Fibroblast of villous mesenchyme (primary cell): Measurements from ENCODE around the gene FFAR4. TPM values are rescaled to one million over a fixed set of nuclear protein-coding genes. Genes with fewer than 3 reads are reported as not detected.

Experiments
- DNase-seq: peaks from one replicate; pipeline ENCODE4 v3.0.0-alpha.2; 2010; ENCODE audit warnings: low read depth
- H3K4me3 ChIP-seq: 2 replicates; pipeline ENCODE4 v1.5.1; 2011; ENCODE audit warnings: low read depth, mild to moderate bottlenecking, low read length
- total RNA-seq: library from RNA; depleted of rRNA; stranded (reverse); fragments of >200 nt; gene quantifications from 2 replicates; pipeline ENCODE4 v1.2.3, GENCODE V29; 2012
- TF ChIP-seq, protein P1 (sequence below): IDR thresholded peaks from 2 replicates; pipeline ENCODE4 v1.5.1; 2012; ENCODE audit warnings: low read depth, mild to moderate bottlenecking, low read length; ENCODE audit not compliant: insufficient read depth

FFAR4 gene
- total RNA-seq, 1 donor, result not detected

- no peak overlapping the region for H3K4me3 ChIP-seq
- DNase-seq, result peak; percentile 64
- TF ChIP-seq, protein P1, sequence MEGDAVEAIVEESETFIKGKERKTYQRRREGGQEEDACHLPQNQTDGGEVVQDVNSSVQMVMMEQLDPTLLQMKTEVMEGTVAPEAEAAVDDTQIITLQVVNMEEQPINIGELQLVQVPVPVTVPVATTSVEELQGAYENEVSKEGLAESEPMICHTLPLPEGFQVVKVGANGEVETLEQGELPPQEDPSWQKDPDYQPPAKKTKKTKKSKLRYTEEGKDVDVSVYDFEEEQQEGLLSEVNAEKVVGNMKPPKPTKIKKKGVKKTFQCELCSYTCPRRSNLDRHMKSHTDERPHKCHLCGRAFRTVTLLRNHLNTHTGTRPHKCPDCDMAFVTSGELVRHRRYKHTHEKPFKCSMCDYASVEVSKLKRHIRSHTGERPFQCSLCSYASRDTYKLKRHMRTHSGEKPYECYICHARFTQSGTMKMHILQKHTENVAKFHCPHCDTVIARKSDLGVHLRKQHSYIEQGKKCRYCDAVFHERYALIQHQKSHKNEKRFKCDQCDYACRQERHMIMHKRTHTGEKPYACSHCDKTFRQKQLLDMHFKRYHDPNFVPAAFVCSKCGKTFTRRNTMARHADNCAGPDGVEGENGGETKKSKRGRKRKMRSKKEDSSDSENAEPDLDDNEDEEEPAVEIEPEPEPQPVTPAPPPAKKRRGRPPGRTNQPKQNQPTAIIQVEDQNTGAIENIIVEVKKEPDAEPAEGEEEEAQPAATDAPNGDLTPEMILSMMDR, result peak; percentile 83
These were observed 11.6 kb upstream of the FFAR4 start for GRCh38 chr10:93554760-93555432.

- no peak for DNase-seq
- H3K4me3 ChIP-seq, result no peak overlapping the region
- TF ChIP-seq, protein P1, result no peak
These were observed 7.0 kb upstream of the FFAR4 start for GRCh38 chr10:93559490-93559889.

DNA sequence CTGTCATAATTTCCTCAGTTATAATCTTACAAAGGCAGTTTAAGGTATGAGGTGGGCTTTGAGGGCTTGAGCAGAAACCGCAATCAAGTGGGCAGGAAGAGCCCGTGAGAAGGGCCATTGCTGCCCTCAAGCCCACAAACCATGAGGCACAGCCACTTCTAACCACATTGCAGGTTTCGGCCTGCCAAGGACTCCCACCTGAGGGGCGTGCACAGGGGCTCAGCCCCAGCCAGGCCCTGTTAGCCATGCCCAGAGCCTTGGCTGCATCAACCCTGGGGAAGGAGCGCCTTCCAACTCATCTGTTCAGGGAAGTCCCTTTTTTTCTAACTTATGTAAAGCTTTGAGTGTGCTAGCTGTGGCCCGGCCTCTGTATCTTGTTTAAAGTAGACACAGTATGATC, 5.9 kb upstream of the FFAR4 start:
- DNase-seq, result no peak
- H3K4me3 ChIP-seq, result no peak overlapping the region
- TF ChIP-seq, protein P1, result no peak

GRCh38 chr10:93565446-93565845, 1.0 kb upstream of the FFAR4 start:
- TF ChIP-seq, protein P1, result no peak
- no peak overlapping the region for H3K4me3 ChIP-seq
- no peak for DNase-seq

GRCh38 chr10:93567277-93568104, 1.0 kb downstream of the FFAR4 start:
- TF ChIP-seq, protein P1, result no peak
- no peak overlapping the region for H3K4me3 ChIP-seq
- DNase-seq, result no peak

GRCh38 chr10:93568105-93568390, 1.6 kb downstream of the FFAR4 start:
- DNase-seq, result no peak
- TF ChIP-seq, protein P1, result no peak
- H3K4me3 ChIP-seq, result no peak overlapping the region
